Nephron (organoid): ENCODE results near the gene PRKAR1A.

Experiments used
- H3K27ac Mint-ChIP-seq, 3 experiments: 2 replicates each; pipeline ENCODE4 v1.8.0; 2020; ENCODE audit warnings: mixed read lengths in 3 of 3, mild to moderate bottlenecking in 2 of 3, moderate library complexity in 1 of 3
- H3K27me3 Mint-ChIP-seq: 2 replicates; pipeline ENCODE4 v1.8.0; 2021; ENCODE audit warnings: low read depth, mild to moderate bottlenecking, moderate library complexity, mixed read lengths
- H3K36me3 Mint-ChIP-seq: 2 replicates; pipeline ENCODE4 v1.8.0; 2020; ENCODE audit warnings: low read depth, mixed read lengths
- H3K4me1 Mint-ChIP-seq: 2 replicates; pipeline ENCODE4 v1.8.0; 2020; ENCODE audit warnings: mixed read lengths
- H3K4me3 Mint-ChIP-seq, 3 experiments: 2 replicates each; pipeline ENCODE4 v1.8.0; 2020; ENCODE audit warnings: mild to moderate bottlenecking in 3 of 3, mixed read lengths in 3 of 3, moderate library complexity in 2 of 3
- H3K9me3 Mint-ChIP-seq: 2 replicates; pipeline ENCODE4 v1.8.0; 2020; ENCODE audit warnings: mixed read lengths
- TF ChIP-seq, protein P1 (sequence below), 3 experiments: fragments of 200-600 bp; sonication (generic); IDR thresholded peaks; one replicate each; pipeline ENCODE4 v1.5.0; 2021; ENCODE audit warnings: antibody characterized with exemption in 3 of 3; ENCODE audit not compliant: unreplicated experiment in 3 of 3

The PRKAR1A gene

GRCh38 chr17:68541816-68542215 is 29.6 kb downstream of the PRKAR1A start:
- H3K27me3 Mint-ChIP-seq: no peaks in the 10 kb centered on the region

DNA sequence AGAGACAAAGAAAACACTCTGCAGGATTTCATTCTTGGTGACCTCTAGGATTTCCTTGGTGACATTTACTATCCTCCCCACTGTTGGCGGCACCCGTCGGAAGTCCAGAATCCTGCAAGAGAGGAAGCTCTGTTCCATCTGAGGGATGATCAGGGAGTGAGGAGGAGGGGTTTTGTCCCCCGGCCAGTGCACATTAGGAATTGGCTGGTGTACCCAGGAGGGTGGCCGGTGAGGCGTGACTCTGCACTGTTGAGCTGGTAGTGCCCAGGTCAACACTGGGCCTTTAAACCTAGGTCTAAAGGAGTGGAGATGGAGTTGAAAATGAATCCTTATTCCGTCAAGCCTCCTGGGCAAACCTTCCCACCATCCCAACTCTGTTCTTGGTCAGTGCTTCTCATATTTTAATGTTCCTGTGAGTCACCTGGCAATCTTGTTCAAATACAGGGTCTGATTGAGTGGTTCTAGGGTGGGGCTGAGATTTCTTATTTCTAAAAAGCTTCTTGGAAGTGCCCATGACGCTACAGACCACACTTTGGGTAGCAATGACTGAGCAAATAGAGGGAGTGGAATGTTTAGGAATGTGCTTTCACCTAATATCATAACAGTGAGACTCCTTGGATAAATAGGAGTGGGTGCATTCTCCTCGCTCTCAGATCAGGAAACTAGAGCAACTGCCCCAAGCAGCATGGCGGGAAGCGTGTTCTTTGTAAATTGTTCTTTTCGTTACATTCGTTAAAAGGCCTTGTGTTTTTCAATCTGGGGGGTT is 30.7 kb downstream of the PRKAR1A start:
- H3K4me1 Mint-ChIP-seq: no peaks in the 10 kb centered on the region
- H3K27me3 Mint-ChIP-seq: no peaks in the 10 kb centered on the region
- H3K27ac Mint-ChIP-seq: no peak overlapping the region
- no peak overlapping the region for H3K4me3 Mint-ChIP-seq
- TF ChIP-seq, protein P1, sequence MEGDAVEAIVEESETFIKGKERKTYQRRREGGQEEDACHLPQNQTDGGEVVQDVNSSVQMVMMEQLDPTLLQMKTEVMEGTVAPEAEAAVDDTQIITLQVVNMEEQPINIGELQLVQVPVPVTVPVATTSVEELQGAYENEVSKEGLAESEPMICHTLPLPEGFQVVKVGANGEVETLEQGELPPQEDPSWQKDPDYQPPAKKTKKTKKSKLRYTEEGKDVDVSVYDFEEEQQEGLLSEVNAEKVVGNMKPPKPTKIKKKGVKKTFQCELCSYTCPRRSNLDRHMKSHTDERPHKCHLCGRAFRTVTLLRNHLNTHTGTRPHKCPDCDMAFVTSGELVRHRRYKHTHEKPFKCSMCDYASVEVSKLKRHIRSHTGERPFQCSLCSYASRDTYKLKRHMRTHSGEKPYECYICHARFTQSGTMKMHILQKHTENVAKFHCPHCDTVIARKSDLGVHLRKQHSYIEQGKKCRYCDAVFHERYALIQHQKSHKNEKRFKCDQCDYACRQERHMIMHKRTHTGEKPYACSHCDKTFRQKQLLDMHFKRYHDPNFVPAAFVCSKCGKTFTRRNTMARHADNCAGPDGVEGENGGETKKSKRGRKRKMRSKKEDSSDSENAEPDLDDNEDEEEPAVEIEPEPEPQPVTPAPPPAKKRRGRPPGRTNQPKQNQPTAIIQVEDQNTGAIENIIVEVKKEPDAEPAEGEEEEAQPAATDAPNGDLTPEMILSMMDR (IDR thresholded peaks at IDR 0.05; ENCODE audit: unreplicated experiment in 3 of 3): no peak
- H3K36me3 Mint-ChIP-seq: peaks cover 36% of the 10 kb centered on the region
- peaks cover 8% of the 10 kb centered on the region for H3K9me3 Mint-ChIP-seq

More at GRCh38 chr17:68541816-68542215, 29.6 kb downstream of the PRKAR1A start:
- Mint-ChIP-seq H3K27ac (no peak overlapping the region), H3K4me1 (no peaks in the 10 kb centered on the region), H3K9me3 (peaks cover 1% of the 10 kb centered on the region), H3K4me3 (no peak overlapping the region), H3K36me3 (peaks cover 42% of the 10 kb centered on the region)
- TF ChIP-seq, protein P1 (IDR thresholded peaks at IDR 0.05; ENCODE audit: unreplicated experiment in 3 of 3): no peak

- H3K36me3 Mint-ChIP-seq: peaks cover 28% of the 10 kb centered on the region
Measured at GRCh38 chr17:68544111-68544915, 32.1 kb downstream of the PRKAR1A start.

DNA sequence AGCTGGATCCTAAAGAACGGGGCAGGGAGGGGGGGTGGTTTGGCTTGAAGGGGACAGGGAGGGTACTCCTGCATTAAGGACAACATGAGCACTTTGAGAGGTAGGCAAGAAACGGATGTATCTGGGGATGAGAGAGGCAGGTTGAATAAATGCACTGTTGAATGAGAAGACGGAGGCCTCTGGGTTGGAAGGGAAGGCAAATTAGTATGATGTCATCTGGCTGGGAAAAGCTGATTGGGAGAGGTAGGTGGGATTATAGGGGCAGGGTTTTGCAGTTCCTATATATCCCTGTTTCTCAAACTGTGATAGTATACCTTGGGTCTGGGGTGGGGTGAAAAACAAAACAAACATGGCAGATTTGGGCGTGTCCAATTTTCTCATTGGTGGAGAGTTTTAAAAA is 44.3 kb downstream of the PRKAR1A start:
- peak overlapping the region in 1 of 3 experiments; percentile 31 for H3K27ac Mint-ChIP-seq
- TF ChIP-seq, protein P1 (IDR thresholded peaks at IDR 0.05; ENCODE audit: unreplicated experiment in 3 of 3): no peak
- H3K4me3 Mint-ChIP-seq: no peak overlapping the region
- H3K4me1 Mint-ChIP-seq: peaks cover 11% of the 10 kb centered on the region
- peaks cover 3% of the 10 kb centered on the region for H3K36me3 Mint-ChIP-seq
- H3K27me3 Mint-ChIP-seq: peaks cover 11% of the 10 kb centered on the region
- no peaks in the 10 kb centered on the region for H3K9me3 Mint-ChIP-seq

More at GRCh38 chr17:68544111-68544915, 32.1 kb downstream of the PRKAR1A start:
- Mint-ChIP-seq H3K9me3 (peaks cover 9% of the 10 kb centered on the region), H3K4me1 (no peaks in the 10 kb centered on the region), H3K4me3 (no peak overlapping the region), H3K27me3 (no peaks in the 10 kb centered on the region), H3K27ac (peak overlapping the region in 1 of 3 experiments; percentile 0)
- TF ChIP-seq, protein P1 (IDR thresholded peaks at IDR 0.05; ENCODE audit: unreplicated experiment in 3 of 3): no peak

GRCh38 chr17:68559316-68559715 is 47.1 kb downstream of the PRKAR1A start:
- TF ChIP-seq, protein P1 (IDR thresholded peaks at IDR 0.05; ENCODE audit: unreplicated experiment in 3 of 3): no peak
- Mint-ChIP-seq H3K4me1 (peaks cover 11% of the 10 kb centered on the region), H3K9me3 (no peaks in the 10 kb centered on the region), H3K36me3 (peaks cover 3% of the 10 kb centered on the region), H3K27ac (no peak overlapping the region), H3K27me3 (peaks cover 25% of the 10 kb centered on the region), H3K4me3 (no peak overlapping the region)
